Measurements from ENCODE around the gene GALNT4.

GALNT4 gene

DNA sequence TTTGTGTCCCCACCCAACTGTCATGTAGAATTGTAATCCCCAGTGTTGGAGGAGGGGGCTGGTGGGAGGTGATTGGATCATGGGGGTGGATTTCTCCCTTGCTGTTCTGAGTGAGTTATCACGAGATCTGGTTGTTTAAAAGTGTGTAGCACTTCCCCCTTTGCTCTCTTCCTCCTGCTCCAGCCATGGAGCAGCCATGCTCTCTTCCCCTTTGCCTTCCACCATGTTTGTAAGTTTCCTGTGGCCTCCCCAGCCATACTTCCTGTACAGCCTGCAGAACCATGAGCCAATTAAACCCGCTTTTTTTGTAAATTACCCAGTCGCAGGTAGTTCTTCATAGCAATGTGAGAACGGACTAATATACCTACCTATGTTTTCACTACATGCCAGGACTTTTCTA is 3.8 kb upstream of the GALNT4 start:
- DNase-seq: no peak

DNA sequence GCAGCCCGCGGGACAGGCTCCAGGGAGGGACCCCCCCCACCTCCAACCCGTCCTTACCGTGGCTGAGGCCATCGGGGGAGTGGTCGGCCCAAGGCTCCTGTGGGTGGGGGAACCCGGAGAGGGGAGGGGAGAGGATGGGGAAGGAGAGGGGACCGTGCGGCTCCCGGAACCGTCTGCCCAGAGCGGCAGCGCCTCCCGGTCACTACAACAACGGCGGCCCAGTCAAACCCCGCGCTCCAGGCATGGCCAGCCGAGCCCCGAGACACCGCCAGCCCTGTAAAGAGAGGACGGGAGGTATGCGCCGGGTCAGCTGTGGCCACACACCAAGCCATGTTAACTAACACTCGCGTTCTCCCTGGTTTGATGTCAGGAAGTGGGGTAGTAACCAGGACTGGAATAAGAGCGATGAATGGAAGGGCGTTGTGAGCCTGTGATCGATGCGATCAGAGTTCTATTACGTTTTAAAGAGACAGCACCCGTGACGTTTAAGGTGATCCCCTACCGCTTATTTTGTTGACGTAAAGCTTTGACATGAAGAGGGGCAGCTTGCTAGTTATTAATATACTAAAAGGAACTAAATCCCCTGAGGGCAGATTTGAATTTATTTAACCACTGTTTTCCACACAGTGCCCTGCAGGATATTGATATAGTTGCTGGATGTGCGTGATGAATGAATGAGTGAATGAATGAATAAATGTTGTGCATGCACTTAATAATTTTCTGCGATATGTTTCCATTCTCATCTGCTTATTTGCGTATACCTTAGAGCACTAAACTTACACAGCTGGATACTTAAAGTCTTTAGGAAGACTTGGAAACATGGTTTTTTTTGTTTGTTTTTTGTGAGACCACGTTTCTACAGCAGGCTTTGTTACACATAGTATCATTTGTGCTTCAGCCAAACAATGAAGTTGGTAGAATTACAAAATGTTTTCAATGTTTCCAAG is 1.5 kb upstream of the GALNT4 start, which contains the start of gene POC1B:
Gene POC1B (minus strand): TSS at position 224 of the 947 bp plus-strand sequence. CDS start 152 bp downstream, at position 72.
- DNase-seq: peak; percentile 91

DNA sequence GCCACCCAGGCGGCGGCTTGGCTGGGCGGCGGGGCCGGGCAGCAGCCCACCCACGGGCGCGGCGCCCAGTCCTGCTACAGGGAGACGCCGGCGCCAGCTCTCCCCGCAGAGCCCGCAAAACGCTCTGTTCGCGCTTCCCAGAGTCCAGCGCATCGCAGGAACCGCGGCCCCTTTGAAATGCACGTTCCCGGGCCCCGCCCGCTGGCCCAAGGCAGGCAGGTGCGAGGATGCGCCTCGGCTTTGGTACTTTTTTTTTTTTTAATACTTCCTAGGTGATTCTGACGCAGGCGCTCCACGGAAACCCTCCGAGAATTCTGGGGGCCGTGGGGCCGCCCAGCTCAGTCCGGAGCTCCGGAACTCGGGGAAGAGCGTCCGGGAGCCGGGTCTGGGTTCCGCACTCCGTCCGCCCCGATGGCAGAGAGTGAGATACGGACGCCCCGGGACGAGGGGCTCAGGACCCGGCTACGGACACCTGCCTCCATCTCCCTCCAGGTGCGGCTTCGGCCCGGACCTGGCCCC is 768 bp upstream of the GALNT4 start:
- DNase-seq: peak; percentile 17

DNA sequence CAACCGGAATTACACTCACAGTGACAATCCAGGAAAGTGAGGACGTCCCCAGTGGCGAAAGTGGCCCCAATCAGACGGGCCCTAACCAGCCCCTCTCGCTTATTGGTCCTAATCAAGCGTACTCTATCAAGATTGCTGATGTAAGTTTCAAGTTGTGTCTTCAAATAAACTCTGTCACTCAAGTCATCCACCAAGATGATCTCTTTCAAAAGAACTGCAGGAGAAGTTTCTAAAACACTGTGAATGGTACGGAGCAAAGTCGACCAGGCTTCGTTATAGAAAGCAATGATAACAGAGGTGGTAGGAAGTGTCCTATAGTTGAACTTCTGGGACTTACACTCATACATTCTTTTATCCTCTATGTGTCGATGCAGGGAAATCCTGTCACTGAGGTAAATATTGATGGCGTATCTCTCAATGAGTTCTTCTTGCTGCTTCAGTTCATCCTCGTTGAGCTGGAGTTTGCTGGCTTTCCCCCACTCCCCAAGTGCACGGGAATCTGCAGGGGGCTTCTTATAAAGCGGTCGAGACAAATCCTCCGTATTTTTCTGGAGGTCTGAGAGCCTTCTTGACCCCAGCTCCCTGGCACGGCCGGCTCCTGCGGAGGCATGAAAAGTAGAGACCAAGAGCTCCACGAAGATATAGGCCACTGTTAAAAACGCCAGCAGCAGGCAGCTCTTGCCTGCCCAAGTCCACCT is 604 bp downstream of the GALNT4 start:
- no peak for DNase-seq

DNA sequence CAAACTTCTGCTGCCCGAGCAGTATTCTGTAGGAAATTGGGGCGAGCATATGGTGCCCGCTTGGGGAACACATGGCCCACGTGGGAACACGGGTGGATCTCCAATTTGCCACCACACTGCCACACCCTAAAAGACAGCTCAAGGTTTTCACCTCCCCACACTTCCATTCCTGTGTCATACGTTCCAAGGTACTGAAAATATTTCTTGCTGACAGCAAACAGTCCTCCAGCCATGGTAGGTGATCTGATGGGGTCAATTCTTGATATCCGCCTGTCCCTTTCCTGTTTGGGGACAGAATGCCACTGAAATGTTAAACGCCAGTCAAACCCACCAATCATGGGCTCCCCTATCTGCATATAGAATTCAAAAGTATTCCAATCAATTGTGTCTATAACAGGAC is 1.2 kb downstream of the GALNT4 start:
- DNase-seq: no peak

DNA sequence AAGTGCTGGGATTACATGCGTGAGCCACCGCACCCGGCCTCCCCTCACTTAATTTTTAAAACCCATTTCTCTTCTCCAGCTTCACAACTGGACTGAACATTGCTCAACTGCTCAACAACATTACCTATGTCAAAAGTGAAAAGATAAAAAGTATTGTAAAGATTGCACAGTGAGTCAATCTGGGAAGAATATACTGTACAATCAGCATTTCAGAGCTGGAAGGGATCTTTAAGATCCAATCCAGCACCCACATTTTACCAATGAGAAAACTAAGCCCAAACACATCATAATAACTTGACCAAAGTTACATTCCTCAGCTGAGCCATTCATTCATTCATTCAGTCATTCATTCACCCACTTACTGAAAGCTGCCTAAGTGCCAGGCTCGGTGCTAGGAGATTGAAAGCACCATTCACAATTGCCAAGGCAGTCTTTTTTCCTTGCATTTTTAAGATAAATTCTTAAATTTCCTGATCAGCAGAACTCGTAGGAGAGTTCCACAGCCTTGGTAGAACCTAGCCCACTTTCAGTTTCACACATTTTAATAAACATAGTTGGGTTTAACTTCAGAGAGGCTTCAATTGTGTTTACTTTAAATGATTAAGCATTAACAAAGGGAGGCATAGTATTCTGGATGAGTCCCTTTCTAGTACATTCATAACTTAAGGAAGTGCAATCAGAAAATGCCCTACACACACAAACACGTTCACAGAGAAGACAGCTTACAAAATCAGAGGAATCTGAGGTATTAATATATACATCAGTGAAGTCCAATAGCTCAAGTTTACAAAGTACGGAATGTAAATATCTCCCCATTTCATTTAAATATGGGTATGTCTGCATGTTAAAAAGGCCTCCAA is 3.0 kb downstream of the GALNT4 start:
- no peak for DNase-seq

DNA sequence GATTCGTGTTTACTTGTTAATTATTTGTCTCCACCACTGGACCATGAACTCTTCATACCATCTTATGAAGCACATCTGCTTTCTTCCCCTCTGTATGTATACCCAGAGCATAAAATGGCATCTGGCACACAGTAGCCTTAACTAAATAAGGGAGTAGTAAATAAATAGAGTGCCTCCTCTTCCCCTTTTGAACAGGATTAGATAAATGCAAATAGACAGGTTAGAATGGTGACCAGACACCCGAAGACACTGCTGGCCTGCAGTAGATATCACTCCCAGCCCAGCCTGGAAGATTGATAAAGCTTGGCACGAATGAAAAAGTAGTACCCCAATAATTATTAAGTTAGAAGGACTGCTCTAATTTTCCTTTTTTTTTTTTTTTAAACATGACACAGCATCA is 6.9 kb downstream of the GALNT4 start:
- DNase-seq: no peak

DNA sequence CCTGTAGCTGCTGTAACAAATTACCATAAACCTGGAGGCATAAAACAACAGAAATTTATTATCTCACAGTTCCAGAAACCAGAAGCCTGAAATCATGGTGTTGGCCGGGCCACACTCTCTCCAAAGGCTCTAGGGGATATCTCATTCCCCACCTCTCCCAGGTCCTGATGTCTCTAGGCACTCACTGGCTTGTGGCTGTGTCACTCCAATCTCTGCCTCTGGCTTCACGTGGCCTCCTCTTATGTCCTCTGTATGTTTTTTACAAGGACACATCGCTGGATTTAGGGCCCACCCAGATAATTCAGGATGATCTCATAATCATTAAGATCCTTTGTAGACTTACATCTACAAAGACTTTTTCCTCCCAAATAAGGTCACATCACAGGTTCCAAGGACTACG is 8.0 kb downstream of the GALNT4 start:
- DNase-seq: no peak

DNA sequence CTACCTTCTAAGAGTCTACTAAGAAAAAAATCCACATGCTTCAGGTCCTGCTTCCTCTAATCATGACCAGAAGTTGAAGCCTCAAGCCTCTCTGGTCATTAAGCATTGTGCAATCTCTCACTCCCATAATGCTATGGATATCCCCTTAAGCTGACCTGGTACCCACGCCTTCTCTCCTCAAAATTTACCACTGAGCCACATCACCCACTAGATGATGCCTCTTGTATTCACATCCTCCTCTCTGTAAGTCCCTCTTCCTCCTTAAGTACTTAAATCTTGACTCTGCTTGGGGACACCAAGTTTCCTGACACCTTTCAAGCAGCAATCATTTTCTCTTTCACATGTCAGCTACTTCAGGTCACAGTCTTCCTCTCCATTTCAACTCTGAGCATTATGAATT is 9.8 kb downstream of the GALNT4 start:
- no peak for DNase-seq

DNA sequence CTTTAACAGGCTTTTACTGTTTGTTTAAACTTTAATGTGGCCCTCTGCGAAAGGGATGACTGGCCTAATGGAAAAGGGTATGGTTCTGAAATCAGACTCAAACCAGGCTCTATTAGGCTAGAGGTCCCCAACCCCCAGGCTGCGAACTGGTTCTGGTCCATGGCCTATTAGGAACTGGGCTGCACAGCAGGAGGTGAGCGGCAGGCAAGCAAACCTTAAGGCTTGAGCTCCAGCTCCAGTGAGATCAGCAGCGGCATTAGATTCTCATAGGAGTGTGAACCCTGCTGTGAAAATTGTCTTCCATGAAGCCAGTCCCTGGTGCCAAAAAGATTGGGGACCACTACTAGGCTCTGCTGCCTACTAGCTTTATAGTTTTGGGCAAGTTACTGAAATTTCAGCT is 11.1 kb downstream of the GALNT4 start:
- no peak for DNase-seq

DNA sequence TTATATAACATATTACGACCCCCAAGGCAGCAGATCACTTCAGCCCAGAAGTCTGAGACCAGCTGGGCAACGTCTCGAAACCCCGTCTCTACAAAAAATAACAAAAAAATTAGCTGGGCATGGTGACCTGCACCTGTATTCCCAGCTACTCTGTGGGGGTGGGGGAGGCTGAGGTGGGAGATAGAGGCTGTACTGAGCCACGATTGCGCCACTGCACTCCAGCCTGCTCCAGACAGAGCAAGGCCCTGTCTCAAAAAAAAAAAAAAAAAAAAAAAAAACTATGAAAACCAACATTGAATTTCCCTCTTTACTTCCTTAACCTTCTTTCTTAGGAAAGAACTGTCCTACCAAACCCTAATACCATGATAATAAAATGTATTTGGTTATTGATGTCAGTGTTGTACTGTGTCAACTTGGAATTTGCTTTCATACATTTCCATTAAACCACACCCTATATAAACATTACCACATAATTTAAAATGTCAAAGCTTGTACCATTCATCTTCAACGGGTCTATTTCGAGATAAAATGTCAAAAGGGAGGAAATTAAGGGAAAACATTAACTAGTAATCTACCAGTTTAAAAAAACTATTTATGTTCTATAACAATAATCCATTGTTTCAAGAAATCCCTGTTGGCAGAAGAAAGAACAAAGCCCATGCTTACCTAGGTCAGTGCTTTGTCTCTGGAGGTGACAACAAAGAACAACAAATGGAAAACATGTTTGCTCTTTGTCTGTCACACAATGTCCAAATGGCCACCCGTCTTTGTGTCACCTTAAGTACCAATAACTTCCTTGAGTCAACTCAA is 17.4 kb downstream of the GALNT4 start:
- peak; percentile 80 for DNase-seq

DNA sequence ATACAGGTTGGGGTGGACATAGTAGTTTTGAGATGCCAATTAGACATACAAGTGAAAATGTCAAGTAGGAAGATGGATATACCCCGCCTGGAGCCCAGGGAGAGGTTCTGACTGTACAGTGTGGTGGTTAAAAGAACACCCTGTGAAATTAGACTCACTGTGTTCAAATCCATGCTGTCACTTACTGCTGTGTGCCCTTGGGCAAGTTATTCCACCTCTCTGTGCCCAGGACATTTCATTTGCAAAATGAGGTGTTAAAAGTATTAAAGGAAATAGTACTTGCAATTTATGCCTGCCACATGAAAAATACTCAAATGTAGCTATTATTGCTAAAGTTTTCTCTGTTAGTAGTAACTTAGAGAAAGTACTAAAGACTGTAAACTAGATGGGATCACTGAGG is 18.5 kb downstream of the GALNT4 start:
- no peak for DNase-seq

DNA sequence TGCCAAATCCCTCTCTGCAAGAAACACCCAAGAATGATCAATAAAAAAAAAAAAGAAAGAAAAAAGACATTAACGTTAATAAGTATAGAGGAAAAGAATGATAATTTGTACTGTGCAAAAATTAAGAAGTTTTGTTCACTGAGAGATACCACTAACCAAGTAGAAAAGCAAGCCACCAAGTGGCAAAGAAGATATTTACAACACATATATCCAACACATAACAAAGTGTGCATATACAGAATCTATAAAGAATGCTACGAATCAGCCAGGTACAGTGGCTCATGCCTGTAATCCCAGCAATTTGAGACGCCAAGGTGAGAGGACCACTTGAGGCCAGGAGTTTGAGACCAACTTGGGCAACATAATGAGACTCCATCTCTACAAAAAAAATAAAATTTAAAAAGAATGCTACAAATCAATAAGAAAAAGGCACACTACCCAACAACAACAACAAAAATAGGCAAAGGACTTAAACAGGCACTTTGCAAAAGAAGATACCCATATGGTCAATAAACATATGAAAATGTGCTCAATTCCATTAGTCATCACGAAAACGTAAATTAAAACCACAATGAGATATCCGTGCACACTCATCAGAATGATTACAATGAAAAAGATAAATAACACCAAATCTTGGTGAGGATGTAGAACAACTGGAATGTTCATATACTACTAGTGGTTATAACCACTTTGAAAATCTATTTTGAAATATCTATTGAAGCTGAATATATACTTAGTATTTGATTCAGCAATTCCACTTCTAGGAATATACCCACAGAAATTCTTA is 19.8 kb downstream of the GALNT4 start:
- no peak for DNase-seq

DNA sequence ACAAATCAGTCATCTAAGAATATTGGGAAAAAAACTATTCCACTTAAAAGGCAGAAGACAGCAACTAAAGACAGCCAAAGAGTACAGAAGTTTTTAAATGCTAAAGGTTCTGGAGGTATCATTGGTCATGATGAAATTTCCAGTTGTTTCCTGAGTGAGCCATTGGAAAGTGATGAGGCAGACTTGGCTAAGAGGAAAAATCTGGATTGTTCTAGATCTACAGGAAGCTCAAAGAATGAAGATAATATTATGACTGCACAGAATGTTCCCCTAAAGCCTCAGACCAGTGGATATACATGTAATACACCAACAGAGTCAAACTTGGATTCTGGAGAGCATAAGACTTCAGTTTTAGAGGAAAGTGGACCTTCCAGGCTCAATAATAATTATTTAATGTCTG is 22.8 kb downstream of the GALNT4 start:
- DNase-seq: no peak

DNA sequence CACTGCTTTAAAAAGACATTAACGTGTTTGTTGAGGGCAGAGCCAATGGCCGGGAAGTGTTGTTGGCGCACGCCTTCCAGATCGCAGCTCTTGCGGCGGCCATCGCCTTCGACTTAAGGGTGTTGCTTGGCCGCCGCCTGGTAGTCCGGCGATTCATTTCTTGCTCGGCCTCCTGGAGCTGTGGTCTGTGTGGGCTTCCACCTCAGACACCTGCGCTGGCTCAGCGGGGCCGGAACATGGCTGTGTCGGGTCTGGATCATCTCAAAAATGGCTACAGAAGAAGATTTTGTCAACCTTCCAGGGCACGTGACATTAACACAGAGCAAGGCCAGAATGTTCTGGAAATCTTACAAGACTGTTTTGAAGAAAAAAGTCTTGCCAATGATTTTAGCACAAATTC is 24.7 kb downstream of the GALNT4 start:
- no peak for DNase-seq

DNA sequence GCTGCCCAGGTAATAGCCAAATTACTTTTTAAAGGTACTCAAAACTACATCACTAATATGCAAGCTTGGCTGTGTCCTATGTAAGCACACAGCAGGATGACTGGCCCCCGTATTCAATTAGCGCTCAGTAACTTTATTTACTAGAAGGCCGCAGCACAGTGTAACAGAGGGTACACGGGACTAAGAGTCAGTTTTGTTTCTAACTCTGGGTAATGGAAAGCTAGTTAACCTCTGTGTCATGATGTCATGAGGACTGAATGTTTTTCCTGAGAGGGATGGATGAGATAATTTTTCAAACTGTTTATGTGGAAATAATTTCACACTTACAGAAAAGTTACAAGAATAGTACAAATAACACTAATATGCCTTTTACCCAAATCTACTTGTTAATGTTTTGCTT is 27.1 kb downstream of the GALNT4 start:
- peak; percentile 24 for DNase-seq

DNA sequence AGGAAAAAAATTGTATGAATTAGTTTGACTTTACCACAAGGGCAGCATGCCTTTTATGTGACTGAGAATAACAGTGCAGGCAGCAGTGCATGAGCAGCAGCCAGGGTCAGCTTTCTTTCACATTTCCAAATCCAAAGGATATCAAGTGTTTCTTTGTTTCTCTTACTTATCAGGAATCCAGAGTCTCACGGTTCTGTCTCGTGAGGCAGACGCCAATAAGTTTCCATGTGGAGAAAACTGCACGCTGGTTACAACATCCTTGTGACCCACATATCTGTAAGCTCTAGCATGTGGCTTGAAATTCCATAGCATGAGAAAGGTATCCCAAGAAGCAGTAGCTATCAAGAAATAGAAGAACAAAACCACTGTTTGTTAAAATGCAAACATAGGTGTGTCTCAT is 27.6 kb downstream of the GALNT4 start:
- no peak for DNase-seq

DNA sequence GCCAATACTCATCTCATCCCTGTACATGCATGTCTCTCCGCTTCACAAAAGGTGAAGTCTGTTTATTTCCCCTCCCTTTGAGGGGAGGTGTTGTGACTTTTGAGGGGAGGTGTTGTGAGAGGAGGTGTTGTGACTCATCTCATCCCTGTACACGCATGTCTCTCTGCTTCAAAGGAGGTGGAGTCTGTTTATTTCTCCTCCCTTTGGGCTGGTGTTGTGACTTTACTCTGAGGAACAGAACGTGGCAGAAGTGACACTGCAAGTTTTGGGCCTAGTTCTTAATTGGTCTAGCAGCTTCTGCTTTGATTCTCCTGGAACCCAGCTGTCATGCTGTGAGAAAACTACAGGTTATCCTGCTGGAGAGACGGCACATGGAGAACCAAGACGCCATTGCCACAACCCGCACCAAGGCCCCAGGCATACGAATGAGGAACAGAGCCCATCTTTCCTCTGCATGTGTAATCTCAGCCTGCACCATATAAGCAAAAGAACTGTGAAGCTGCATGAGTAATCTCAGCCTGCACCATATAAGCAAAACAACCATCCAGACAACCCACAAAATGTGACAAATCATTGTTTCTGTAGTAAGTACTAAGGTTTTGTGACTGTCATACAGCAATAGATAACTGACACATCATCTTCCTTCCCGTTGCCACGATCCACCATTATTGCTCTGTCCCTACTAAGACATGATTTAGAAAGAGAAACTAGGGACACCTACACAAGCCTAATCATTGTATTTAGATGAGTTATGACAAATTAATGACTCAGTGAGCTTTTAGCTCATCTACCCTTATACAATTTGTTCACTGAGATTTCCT is 30.0 kb downstream of the GALNT4 start:
- no peak for DNase-seq

DNA sequence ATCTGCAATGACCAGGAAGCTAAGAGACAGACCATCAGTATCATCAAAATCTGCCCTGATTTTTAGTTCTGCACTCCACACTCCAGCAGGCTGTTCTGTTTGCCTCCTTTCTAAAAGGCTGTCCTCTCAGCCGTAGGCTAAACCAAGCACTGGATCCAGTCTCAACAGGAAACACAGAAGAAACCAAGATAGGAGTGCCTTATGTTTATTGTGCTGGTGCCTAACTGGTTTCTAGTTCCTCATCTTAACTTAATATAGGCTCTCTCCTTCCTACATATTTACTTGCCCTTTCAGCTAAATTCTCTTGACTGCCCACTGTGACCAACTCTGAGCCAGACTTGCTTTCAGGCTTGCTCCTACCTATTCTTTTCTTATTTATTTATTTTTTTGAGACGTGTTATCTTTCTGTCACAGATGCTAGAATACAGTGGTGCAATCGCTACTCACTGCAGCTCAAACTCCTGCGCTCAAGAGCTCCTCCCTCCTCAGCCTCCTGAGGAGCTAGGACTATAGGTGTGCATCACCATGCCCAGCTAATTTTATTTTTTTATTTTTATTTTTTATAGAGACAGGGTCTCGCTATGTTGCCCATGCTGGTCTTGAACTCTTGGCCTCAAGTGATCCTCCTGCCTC is 30.8 kb downstream of the GALNT4 start:
- DNase-seq: no peak

DNA sequence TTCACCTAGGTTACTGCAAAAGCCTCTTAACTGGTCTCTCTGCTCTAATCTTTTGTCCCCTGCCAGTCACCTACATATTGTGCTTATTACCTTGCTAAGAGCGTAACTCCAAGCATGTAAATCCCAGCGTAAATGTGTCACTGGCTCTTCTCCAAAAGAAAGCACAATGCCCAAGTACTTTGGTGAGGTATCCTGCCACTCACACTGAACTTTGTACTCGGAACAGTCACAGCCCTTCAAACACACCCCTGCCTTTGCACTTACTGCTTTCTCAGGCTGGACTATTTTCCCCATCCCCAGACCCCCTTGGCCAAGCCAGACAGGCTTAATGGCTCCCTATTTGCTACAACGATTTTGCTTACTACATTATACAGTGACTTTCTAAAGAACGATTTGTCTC is 31.7 kb downstream of the GALNT4 start:
- no peak for DNase-seq

Measured in NCI-H748 treated with DMSO at 0.1 percent for 48 hours (cell line).